ENCODE measurements around the gene CBLN3.

CBLN3 gene

DNA sequence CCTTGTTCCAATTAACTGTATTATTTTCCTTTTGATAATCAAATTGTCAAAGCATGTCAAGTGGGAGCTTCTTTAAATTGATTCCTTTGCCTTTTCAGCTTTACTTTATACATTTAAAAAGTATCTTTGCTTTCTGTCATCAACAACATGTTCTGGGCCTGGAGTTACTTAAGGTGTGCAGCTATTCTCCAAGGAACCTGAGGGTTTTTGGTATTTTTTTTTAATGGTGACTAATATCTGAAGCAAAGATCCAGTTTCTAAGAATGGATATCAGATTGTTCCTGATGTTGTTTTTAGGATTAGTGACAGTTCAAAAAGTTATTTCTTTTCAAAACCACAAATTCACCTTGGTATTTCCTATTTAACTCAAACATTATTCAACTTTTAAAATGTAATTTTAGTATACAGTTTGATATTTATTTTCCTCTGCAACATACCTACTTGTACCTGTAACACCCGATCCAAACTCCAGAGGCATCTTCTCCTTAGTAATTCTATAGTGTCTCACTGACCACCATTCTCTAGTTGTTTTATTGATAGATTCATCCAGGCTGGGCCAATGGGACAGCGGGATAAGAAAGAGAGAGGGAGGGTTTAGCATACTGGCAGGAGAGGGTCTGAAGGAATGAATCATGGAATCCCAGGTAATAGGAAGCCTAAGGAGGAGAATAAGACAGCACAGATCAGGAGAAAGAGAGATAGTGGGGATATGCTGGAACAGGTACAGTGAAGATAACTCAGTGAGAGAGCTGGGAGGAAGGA is 3.1 kb downstream of the CBLN3 start:
- DNase-seq (ENCODE audit: low read depth in 2 of 2), result no peak

DNA sequence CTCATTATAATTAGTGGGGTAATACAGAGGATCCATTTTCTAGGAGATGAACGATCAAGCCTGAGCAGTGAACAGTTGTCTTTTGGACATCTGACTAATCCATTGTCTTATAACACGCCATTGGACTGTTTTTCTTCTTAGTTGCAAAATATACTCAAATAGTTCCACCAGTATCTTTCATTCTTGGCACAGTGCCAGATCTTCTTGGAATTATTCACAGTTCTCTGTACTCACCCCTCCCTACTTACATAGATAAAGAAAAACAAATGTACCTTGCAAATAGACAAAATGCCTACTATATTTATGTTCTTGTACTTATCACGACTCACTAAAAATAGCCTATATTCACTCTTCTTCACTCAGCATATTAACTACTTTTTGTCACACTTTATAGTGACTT is 3.8 kb downstream of the CBLN3 start:
- DNase-seq (ENCODE audit: low read depth in 2 of 2), result no peak

DNA sequence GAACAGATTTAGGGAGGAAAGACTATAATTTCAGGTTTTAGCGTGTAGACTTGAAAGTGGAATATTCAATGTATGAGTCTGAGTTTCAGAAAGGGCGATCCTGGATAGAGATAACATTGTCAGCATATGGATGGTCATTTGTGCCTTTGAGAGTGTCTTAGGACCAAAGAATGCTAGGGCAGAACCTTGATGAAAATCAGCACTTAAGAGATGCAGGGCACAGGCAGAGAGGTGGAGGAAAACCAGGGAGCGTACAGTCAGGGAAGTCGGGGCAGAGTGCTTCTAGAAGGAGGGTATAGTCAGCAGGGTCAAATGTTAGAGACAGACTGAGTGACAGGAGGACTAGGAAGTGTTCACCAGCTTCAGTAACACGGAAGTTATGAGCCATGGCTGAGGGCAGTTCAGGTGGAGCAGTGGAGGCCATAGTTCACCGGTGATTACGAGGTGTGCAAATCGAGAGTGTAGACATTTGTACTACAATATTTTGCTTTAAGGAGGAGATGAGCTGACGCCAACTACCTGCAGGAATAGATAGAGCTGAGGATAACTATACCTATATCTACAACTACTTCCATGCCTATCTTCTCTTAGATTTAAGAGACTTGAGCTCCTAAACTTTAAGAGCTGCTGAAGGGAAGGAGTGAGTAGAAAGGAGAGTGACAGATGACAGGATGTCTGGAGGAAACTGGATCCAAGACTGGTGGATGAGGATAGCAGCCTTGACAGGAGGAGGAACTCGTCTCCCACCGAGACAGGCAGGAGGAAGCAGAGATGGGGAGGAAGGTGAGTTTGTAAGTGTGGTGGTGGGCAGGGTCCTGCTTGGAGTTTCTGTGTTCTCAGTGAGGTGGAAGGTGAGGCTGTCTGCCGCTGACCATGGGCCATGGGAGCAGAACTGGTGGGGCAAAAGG is 6.5 kb downstream of the CBLN3 start:
- DNase-seq (ENCODE audit: low read depth in 2 of 2), result no peak

DNA sequence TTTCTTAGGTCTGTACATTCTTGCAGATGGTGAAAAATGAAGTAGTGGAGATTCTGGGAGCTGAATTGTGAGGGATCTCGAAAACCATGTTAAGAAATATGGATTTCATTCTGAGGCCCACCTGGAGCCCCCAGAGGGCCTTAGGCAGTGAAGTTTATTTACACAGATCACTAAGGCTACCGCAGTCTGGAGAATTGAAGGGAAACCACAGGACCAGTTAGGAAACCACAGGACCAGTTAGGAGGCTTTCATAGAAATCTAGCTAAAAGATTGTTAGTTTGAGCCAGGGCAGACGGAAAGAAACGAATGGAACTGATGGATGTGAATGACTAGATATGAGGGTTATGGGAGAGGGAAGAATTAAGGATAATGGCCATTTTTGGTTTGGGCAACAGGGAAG is 7.2 kb downstream of the CBLN3 start:
- no peak for DNase-seq (ENCODE audit: low read depth in 2 of 2)

DNA sequence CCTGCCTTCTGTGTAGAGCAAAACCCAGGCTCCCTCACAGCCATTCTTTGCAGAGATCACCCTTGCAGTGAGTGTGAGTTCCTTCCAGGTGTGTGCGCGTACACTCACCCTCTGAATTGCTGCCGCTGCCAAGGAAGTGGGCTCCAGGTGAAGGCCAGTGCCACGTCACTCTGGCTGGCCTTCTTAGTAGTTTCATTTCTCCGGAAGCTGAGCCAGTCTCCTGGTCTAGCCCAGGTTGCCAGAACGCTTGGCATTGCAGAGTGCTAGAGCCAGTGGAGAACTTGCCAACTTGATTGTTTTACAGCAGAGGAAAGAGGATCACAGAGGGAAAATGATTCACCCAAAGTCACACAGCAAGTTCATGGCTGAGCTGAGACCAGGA is 11.0 kb downstream of the CBLN3 start:
- DNase-seq (ENCODE audit: low read depth in 2 of 2), result no peak

DNA sequence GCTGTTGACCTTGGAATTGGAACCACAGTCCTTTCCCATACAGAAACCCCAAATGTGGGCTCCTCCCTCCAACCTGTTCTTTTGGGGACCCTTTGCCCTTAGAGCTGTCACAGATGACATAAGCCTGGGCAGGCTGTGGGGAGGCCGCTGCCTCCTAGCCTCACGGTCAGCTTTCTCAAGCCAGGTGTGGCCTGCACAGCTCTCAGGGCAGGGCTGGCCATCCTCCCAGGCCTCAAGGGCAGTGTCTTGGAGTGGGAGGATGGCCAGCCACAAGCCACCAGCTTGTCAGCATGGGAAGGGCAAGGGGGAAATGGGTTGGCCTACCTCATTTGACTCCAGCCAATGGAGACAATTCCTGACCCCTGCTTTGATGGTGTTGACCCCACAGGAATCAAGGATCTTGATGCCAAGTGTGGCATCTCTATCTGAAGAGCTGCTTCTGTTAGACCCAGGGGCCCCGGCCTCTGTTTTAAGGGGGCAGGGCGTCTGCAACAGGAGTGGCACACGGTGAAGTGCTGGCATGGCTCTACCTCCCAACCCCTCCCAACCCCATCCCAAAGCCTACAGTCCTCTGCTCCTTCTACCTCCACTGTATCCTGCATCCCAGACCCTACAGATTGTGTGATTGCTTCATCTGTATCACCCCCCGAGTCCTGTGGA is 11.5 kb downstream of the CBLN3 start:
- no peak for DNase-seq (ENCODE audit: low read depth in 2 of 2)

DNA sequence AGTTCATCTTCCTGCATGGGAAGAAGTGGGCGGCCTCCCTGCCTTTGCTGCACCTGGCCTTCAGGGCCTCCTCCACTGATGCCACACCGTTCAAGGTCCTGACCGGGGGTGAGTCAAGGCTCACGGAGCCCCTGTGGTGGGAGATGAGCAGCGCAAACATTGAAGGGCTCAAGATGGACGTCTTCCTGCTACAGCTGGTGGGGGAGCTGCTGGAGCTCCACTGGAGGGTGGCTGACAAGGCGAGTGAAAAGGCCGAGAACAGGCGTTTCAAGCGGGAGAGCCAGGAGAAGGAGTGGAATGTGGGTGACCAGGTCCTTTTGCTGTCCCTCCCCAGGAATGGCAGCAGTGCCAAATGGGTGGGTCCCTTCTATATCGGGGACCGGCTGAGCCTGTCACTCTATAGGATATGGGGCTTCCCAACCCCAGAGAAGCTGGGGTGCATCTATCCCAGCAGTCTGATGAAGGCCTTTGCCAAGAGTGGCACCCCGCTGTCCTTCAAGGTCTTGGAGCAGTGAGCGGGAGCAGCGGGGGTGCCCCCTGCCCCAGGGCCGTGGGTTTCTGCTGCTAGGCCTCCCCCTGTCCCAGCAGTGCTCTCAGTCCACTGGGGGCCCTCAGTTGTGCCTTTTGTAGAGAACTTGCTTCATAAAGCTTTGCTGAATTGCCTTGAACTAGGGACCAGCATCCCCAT is 12.4 kb downstream of the CBLN3 start:
- DNase-seq (ENCODE audit: low read depth in 2 of 2), result no peak

DNA sequence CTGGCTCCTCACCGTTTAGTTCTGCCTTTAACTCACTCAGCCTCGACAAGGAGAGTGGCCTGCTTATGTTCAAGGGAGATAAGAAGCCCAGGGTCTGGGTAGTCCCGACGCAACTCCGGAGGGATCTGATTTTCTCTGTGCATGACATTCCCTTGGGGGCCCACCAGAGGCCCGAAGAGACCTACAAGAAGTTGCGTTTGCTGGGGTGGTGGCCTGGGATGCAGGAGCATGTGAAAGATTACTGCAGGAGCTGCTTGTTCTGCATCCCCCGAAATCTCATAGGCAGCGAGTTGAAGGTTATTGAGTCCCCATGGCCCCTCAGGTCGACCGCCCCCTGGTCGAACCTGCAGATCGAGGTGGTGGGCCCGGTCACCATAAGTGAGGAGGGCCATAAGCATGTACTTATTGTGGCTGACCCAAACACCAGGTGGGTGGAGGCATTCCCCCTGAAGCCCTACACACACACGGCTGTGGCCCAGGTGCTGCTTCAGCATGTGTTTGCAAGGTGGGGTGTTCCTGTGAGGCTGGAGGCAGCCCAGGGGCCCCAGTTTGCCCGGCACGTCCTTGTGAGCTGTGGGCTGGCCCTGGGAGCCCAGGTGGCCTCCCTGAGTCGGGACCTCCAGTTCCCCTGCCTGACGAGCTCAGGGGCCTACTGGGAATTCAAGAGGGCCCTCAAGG is 13.1 kb downstream of the CBLN3 start:
- DNase-seq (ENCODE audit: low read depth in 2 of 2), result no peak

DNA sequence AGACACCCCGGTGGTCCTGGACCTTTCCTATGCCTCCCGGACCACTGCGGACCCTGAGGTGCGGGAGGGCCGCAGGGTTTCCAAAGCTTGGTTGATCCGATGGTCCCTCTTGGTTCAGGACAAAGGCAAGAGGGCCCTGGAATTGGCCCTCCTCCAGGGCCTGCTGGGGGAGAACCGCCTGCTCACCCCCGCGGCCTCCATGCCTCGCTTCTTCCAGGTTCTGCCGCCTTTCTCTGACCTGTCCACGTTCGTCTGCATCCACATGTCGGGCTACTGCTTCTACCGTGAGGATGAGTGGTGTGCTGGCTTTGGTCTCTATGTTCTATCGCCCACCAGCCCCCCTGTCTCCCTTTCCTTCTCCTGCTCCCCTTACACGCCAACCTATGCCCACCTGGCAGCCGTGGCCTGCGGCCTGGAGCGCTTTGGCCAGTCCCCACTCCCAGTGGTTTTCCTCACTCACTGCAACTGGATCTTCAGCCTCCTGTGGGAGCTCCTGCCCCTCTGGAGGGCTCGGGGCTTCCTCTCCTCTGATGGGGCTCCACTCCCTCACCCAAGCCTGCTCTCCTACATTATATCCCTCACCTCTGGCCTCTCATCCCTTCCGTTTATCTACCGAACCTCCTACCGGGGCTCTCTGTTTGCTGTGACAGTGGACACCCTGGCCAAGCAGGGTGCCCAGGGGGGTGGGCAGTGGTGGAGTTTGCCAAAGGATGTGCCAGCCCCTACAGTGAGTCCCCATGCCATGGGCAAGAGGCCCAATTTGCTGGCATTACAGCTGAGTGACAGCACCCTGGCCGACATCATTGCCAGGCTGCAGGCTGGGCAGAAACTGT is 13.8 kb downstream of the CBLN3 start:
- DNase-seq (ENCODE audit: low read depth in 2 of 2), result no peak

DNA sequence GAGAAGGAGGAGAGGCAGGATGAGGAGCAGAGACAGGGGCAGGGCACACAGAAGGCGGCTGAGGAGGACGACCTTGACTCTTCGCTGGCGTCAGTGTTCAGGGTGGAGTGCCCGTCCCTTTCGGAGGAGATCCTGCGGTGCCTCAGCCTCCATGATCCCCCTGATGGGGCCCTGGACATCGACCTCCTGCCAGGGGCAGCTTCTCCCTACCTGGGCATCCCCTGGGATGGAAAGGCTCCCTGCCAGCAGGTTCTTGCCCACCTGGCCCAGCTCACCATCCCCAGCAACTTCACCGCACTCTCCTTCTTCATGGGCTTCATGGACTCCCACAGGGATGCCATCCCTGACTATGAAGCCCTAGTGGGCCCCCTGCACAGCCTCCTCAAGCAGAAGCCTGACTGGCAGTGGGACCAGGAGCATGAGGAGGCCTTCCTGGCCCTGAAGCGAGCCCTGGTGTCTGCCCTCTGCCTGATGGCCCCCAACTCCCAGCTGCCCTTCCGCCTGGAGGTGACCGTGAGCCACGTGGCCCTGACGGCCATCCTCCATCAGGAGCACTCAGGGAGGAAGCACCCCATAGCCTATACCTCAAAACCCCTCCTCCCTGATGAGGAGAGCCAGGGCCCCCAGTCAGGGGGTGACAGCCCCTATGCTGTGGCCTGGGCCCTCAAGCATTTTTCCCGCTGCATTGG is 14.6 kb downstream of the CBLN3 start:
- no peak for DNase-seq (ENCODE audit: low read depth in 2 of 2)

DNA sequence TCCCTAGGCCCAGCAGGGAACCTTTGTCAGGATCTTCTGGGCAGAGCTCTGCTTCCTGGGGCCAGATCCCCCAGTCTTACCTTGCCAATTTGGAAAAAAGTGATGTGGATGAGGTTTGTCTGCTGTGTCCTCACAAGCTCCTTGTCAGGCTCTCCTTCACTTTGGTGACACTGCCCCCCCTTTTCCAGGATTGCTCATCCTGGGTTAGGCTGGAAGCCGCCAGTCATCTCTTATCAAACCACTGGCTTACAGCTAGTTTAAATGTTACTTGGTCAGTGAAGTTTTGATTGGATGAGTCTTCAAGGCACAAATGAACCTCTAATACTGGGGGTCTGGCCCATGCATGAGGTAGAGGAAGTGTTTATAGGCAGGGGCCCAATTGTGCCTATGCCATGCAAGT is 15.4 kb downstream of the CBLN3 start:
- DNase-seq (ENCODE audit: low read depth in 2 of 2), result no peak

DNA sequence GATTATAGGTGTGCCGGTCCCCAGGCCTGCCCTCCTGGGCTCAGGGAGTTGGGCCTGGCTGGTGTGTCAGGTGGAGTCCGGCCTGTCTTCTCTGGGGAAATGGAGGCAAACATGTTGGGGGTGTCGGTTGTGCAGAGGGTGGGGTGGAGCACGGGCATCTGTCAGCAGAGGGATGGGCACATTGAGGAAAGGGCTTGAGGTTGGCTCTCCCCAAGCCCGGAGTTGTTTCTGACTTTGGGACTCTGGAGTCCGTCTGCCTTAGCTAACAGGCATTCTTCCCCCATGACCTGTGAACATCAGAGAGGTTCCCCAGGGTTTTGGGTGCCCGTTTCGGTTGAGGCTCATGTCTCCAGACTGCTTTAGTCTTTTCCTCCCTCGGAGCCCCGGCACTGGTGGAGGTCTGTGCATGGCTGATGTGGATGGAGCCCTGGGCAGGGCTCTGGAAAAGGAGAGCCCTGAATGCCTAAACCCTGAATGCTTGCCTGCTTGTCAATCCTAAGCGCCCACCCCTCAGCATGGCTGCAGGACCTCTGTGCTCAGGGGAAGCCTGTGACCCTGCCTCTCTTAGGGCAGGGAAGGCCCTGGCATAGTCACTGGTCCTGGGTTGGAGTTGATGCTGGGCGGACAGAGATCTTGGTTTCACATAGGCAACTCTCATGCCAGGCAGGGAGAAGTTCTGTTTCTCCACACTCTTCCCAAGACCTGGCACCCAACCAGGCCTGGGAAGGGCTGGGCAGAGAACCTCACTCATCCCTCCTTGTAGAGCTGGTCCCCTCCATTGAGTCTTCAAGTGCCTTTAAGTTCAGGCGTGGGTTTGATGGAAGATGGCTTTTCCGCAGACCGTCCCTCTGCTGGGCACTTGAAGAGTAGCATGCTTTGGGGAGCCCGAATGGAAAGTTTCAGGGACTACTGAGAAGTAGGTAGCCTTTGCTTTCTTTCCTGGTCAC is 17.8 kb downstream of the CBLN3 start:
- peak in 1 of 2 donors; percentile 10 for DNase-seq (ENCODE audit: low read depth in 2 of 2)

DNA sequence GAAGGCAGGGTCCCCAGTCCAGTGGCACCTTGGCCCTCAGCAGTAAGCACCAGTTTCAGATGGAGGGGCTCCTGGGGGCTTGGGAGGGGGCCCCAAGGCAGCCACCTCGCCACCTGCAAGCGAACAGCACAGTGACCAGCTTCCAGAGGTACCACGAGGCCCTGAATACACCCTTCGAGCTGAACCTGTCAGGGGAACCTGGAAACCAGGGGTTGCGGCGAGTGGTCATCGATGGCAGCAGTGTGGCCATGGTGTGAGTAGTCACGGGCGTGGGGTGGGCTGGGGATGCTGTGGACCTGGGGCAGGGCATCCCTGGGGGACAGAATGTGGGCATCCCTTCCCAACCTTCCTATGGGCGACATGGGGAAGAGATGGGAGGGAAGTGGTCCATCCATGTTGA is 19.5 kb downstream of the CBLN3 start:
- no peak for DNase-seq (ENCODE audit: low read depth in 2 of 2)

DNA sequence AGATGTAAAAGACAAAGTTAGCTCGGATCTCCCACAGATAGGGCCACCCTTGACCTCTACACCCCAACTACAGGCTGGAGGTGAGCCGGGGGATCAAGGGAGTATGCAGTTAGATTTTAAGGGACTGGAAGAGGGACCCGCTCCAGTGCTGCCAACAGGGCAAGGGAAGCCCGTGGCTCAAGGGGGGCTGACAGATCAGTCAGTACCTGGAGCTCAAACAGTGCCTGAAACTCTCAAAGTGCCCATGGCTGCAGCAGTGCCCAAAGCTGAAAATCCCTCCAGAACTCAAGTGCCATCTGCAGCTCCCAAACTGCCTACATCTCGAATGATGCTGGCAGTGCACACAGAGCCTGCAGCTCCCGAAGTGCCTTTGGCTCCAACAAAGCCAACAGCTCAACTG is 20.3 kb downstream of the CBLN3 start:
- DNase-seq (ENCODE audit: low read depth in 2 of 2), result no peak

DNA sequence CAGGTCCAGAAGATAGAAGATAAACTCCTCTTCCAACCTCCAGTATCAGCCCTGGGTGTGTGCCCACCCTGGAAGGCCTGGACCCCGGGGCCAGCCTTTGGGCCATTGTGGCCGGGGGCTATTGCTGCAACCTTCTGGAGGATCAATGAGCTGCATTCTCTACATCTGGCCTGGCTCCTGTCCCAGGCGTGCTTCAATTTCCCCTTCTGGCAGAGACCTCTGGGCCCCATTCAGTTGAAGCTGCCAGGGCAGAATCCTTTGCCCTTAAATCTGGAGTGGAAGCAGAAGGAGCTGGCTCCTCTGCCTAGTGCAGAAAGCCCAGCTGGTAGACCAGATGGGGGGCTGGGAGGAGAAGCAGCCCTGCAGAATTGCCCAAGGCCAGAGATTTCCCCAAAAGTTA is 20.7 kb downstream of the CBLN3 start:
- no peak for DNase-seq (ENCODE audit: low read depth in 2 of 2)

DNA sequence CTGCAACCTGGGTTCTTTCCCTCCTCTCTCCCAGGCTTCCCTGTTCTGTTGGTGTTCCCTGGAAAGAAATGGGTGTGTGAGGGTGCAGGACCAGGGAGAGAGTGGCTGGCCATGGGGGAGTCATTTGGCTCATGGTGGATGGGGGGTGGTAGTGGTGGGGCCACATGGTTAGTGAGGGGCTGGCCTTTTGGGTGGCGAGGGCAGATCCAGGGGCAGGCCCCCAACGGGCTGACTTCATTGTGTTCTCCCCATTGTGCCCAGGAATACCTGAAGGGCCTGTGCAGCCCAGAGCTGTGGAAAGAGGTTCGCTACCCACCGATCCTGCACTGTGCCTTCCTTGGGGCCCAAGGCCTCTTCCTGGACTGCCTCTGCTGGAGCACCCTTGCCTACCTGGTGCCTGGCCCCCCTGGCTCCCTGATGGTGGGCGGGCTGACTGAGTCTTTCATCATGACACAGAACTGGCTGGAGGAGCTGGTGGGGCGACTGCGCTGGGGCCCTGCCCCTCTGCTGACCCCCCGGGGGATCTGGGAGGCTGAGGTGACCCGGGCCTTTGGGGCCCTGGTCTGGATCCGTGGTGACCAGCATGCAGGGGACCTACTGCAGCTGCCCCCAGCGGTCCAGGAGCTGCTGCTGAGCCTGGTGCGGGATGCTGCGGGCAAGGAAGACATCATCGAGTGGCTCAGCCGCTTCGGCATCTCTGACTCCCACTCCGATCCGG is 21.7 kb downstream of the CBLN3 start:
- DNase-seq (ENCODE audit: low read depth in 2 of 2), result no peak

DNA sequence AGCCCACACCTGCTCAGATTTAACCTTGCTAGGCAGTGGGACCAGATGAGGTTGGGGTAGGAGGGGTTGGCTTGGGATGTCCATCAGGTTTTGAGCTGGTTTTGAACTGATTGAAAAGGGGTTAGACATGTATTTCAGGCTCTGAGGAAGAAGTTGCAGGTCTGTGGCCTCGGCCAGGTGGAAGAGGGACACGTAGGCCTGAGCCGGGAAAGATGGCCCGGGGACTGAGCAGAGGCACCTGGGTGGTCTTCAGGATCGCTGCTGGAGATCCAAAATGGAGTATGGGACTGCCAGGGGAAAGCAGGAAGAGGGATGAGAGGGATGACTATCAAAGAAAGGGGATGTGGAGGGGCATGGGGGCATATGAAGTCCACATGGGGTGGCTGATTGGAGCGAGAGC is 23.1 kb downstream of the CBLN3 start:
- DNase-seq (ENCODE audit: low read depth in 2 of 2), result no peak

DNA sequence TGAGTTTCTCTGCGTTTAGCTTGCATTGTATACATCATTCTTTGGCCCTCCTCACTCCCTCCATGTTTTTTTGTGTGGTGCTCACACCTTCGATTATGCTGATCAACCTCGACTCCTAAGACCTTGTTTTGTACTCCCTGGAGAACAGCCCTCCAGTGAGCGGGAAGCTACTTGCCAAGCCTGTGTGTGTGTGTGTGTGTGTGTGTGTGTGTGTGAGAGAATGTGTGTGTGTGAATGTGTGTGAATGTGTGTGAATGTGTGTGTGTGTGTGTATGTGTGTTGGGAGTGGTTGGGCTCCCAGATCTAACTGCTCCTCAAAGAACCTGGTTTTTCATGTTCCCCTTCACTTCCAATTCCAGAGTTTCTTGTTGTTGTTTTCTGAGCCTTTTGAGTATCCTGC is 24.7 kb downstream of the CBLN3 start:
- DNase-seq (ENCODE audit: low read depth in 2 of 2), result no peak
